Caco-2 (cell line): Measurements from ENCODE around the gene TEAD2. TPM values are rescaled to one million over a fixed set of nuclear protein-coding genes. Genes with fewer than 3 reads are reported as not detected.

Source experiments
- BruUV-seq: library from RNA; stranded (reverse); fragments of 400-500 nt; replicated peaks from 2 replicates; lab custom pipeline; 2021; lab: Mats Ljungman, UMichigan
- CTCF ChIA-PET: fragments of 300-600 bp; sonication (Branson Sonifier 250); formaldehyde crosslinking; loops from one replicate; lab custom pipeline; 2022; ENCODE audit warnings: antibody characterized with exemption; lab: Charles Lee
- POLR2A ChIA-PET: fragments of 300-600 bp; sonication (Branson Sonifier 250); formaldehyde crosslinking; loops from one replicate; lab custom pipeline; 2022; ENCODE audit warnings: antibody characterized with exemption; lab: Charles Lee
- DNase-seq, 2 experiments: peaks; one replicate each; pipeline versions ENCODE4 v3.0.0 to v3.0.0-alpha.2; 2020 to 2022
- H3K27me3 ChIP-seq: replicated peaks from 2 replicates; pipeline ENCODE4 v1.6.0; 2011; ENCODE audit warnings: low read length; ENCODE audit not compliant: control insufficient read depth, insufficient read depth
- H3K36me3 ChIP-seq: 2 replicates; pipeline ENCODE4 v1.5.1; 2011; ENCODE audit warnings: low read length; ENCODE audit not compliant: control insufficient read depth, insufficient read depth
- H3K4me1 ChIP-seq: fragments of 250-450 bp; sonication (Bioruptor Pico); 2 replicates; pipeline ENCODE4 v1.5.1; 2020; ENCODE audit warnings: mild to moderate bottlenecking
- H3K4me3 ChIP-seq: 2 replicates; pipeline ENCODE4 v1.5.1; 2011; ENCODE audit warnings: low read depth, mild to moderate bottlenecking, control low read depth, low read length
- H3K9me3 ChIP-seq: fragments of 250-450 bp; sonication (Bioruptor Pico); 2 replicates; pipeline ENCODE4 v1.5.1; 2020; ENCODE audit warnings: mild to moderate bottlenecking, moderate library complexity
- H3K27ac Mint-ChIP-seq: one replicate; pipeline ENCODE4 v1.8.0; 2022; ENCODE audit warnings: mixed read lengths; ENCODE audit not compliant: unreplicated experiment
- H3K27me3 Mint-ChIP-seq: one replicate; pipeline ENCODE4 v1.8.0; 2022; ENCODE audit warnings: mixed read lengths; ENCODE audit not compliant: insufficient read depth, unreplicated experiment
- H3K36me3 Mint-ChIP-seq: one replicate; pipeline ENCODE4 v1.8.0; 2022; ENCODE audit warnings: mild to moderate bottlenecking, mixed read lengths; ENCODE audit not compliant: insufficient read depth, unreplicated experiment
- H3K4me1 Mint-ChIP-seq: one replicate; pipeline ENCODE4 v1.8.0; 2022; ENCODE audit warnings: low read depth, mixed read lengths; ENCODE audit not compliant: unreplicated experiment
- H3K4me3 Mint-ChIP-seq: one replicate; pipeline ENCODE4 v1.8.0; 2022; ENCODE audit warnings: mild to moderate bottlenecking, moderate library complexity, mixed read lengths; ENCODE audit not compliant: unreplicated experiment
- H3K9me3 Mint-ChIP-seq: one replicate; pipeline ENCODE4 v1.8.0; 2022; ENCODE audit warnings: mixed read lengths; ENCODE audit not compliant: unreplicated experiment
- intact Hi-C: fragments of 100-400 bp; cut with micrococcal nuclease; formaldehyde crosslinking; loops from one replicate; pipeline ENCODE4 v1.10.0; 2022; ENCODE audit not compliant: unreplicated experiment
- total RNA-seq: library from RNA; stranded (reverse); gene quantifications from 2 replicates; pipeline ENCODE4 v1.2.3, GENCODE V29; 2022
- TF ChIP-seq, protein P1 (sequence below), 2 experiments: fragments of 200-600 bp in 1 of 2; IDR thresholded peaks; 1 replicate in 1 of 2; 2 replicates in 1 of 2; pipeline versions ENCODE4 v1.5.1 to v1.8.0; 2011 to 2022; ENCODE audit warnings: antibody characterized with exemption in 1 of 2, control low read depth in 1 of 2, inconsistent platforms in 1 of 2, low read depth in 1 of 2, low read length in 1 of 2, mild to moderate bottlenecking in 1 of 2, moderate library complexity in 1 of 2; ENCODE audit not compliant: insufficient read depth in 1 of 2, severe bottlenecking in 1 of 2, unreplicated experiment in 1 of 2

TEAD2 gene
- total RNA-seq, 1 experiment from 2014 or later, result 8.8 TPM

DNA sequence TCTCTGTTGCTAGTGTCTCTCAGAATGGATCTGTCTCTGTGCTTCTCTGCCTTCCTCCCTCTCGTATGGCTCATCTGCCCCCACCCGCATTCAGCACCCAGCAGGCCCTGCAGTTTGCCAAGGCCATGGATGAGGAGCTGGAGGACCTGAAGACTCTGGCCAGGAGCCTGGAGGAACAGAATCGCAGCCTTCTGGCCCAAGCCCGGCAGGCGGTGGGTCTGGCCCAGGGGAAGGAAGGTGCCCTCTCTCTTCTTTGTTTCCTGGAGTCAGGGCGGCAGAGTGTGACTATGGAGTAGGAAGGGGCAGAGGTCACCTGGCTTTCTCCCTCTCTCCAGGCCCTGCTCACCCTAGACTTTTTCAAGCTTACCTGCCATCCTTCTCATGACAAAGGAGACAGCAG lies 36.7 kb upstream of the TEAD2 start:
- no peaks in the 10 kb centered on the region for H3K36me3 Mint-ChIP-seq
- peaks cover 13% of the 10 kb centered on the region for H3K4me1 Mint-ChIP-seq

DNA sequence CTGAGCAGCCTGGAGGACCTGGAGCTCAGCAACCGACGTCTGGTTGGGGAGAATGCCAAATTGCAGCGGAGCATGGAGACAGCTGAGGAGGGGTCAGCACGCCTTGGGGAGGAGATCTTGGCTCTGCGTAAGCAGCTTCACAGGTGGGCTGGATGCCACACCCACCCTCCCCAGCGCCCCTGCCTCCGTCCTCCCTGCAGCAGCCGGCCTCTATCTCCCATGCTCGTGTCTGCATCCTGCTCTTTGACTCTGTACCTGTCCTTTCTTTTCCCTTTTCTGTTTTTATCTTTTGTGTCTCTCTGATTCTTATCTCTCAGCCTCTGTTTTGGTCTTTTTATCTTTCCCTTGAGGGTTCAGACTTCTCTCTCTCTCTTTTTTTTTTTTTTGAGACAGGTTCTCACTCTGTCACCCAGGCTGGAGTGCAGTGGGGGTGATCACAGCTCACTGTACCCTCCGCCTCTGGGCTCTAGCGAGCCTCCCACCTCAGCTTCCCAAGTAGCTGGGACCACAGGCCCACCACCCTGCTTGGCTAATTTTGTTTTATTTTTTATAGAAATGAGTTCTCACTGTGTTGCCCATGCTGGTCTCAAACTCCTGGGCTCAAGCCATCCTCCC lies 35.9 kb upstream of the TEAD2 start:
- ChIA-PET CTCF (interaction anchor here (1.1 kb wide), 1 partner anchor 19 kb away, joined by 3 read pairs; no protein-coding TSS in a partner anchor), POLR2A (no interaction called here)
- DNase-seq, result no peak
- Histone ChIP-seq H3K36me3 (no peaks in the 10 kb centered on the region), H3K4me3 (no peak overlapping the region), H3K4me1 (peaks cover 28% of the 10 kb centered on the region), H3K27me3 (no peaks in the 10 kb centered on the region), H3K9me3 (no peaks in the 10 kb centered on the region)
- H3K36me3 Mint-ChIP-seq, result no peaks in the 10 kb centered on the region
- H3K4me3 Mint-ChIP-seq, result peak overlapping the region; percentile 1
- intact Hi-C loops, result no loop called here
- no peak overlapping the region for H3K27ac Mint-ChIP-seq
- no TSS peak for BruUV-seq
- TF ChIP-seq, protein P1, sequence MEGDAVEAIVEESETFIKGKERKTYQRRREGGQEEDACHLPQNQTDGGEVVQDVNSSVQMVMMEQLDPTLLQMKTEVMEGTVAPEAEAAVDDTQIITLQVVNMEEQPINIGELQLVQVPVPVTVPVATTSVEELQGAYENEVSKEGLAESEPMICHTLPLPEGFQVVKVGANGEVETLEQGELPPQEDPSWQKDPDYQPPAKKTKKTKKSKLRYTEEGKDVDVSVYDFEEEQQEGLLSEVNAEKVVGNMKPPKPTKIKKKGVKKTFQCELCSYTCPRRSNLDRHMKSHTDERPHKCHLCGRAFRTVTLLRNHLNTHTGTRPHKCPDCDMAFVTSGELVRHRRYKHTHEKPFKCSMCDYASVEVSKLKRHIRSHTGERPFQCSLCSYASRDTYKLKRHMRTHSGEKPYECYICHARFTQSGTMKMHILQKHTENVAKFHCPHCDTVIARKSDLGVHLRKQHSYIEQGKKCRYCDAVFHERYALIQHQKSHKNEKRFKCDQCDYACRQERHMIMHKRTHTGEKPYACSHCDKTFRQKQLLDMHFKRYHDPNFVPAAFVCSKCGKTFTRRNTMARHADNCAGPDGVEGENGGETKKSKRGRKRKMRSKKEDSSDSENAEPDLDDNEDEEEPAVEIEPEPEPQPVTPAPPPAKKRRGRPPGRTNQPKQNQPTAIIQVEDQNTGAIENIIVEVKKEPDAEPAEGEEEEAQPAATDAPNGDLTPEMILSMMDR (IDR thresholded peaks at IDR 0.05; ENCODE audit: insufficient read depth in 1 of 2, low read depth in 1 of 2, low read length in 1 of 2, severe bottlenecking in 1 of 2, unreplicated experiment in 1 of 2), result no peak
- peaks cover 13% of the 10 kb centered on the region for H3K4me1 Mint-ChIP-seq
- H3K9me3 Mint-ChIP-seq, result no peaks in the 10 kb centered on the region
- no peaks in the 10 kb centered on the region for H3K27me3 Mint-ChIP-seq

More for the DNA sequence above, 36.7 kb upstream of the TEAD2 start:
- no peaks in the 10 kb centered on the region for H3K36me3 ChIP-seq
- intact Hi-C loops, result no loop called here
- DNase-seq, result no peak
- ChIA-PET POLR2A (no interaction called here), CTCF (no interaction called here)
- no peaks in the 10 kb centered on the region for H3K27me3 ChIP-seq
- no TSS peak for BruUV-seq
- Mint-ChIP-seq H3K4me3 (no peak overlapping the region), H3K27ac (no peak overlapping the region), H3K9me3 (no peaks in the 10 kb centered on the region), H3K27me3 (no peaks in the 10 kb centered on the region)
- no peaks in the 10 kb centered on the region for H3K9me3 ChIP-seq
- H3K4me3 ChIP-seq, result no peak overlapping the region
- H3K4me1 ChIP-seq, result peaks cover 28% of the 10 kb centered on the region
- TF ChIP-seq, protein P1 (IDR thresholded peaks at IDR 0.05; ENCODE audit: insufficient read depth in 1 of 2, low read depth in 1 of 2, low read length in 1 of 2, severe bottlenecking in 1 of 2, unreplicated experiment in 1 of 2), result no peak

DNA sequence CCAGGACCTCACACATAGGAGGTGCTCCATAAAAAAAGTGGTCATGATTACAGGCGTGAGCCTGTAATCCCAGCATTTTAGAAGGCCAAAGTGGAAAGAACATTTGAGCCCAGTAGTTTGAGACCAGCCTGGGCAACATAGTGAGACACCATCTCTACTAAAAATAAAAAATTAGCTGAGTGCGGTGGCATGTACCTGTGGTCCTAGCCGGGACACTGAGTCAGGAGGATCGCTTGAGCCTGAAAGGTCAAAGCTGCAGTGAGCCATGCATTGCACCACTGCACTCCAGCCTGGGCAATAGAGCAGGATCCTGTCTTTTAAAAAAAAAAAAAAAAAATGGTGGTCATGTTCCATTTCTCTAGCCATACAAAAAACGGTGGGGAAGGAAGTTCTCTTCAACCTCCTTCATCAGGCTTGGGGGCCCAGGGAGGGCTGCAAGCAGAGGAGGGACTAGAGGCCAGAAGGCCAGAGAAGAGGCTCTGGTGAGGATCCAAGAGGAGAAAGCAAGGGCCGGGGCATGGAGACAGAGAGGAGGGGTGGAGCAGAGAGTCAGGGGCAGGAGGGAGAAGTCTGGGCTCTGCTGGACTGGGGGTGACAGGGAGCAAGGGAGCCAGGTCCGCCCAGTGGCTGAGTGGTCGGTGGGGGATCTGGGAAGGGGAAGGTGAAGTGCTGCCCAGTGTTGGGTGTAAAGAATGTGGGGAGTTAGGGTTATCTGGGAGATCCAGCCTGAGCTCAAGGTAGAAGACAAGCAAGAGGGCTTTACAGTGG lies 34.7 kb upstream of the TEAD2 start:
- intact Hi-C loops, result no loop called here
- TF ChIP-seq, protein P1 (IDR thresholded peaks at IDR 0.05; ENCODE audit: insufficient read depth in 1 of 2, low read depth in 1 of 2, low read length in 1 of 2, severe bottlenecking in 1 of 2, unreplicated experiment in 1 of 2), result no peak
- H3K4me1 ChIP-seq, result peaks cover 28% of the 10 kb centered on the region
- POLR2A ChIA-PET, result interaction anchor here (0.6 kb wide), 1 partner anchor 1969 kb away, joined by 5 read pairs; no protein-coding TSS in a partner anchor
- BruUV-seq, result no TSS peak
- no peaks in the 10 kb centered on the region for H3K27me3 ChIP-seq
- H3K9me3 ChIP-seq, result no peaks in the 10 kb centered on the region
- Mint-ChIP-seq H3K9me3 (no peaks in the 10 kb centered on the region), H3K27ac (no peak overlapping the region), H3K4me1 (peaks cover 17% of the 10 kb centered on the region), H3K4me3 (no peak overlapping the region), H3K27me3 (peaks cover 2% of the 10 kb centered on the region), H3K36me3 (no peaks in the 10 kb centered on the region)
- no peak overlapping the region for H3K4me3 ChIP-seq
- CTCF ChIA-PET, result interaction anchor here (0.5 kb wide), 1 partner anchor 55 kb away, joined by 5 read pairs; the partner anchor contains the start of gene PIH1D1
- no peaks in the 10 kb centered on the region for H3K36me3 ChIP-seq
- DNase-seq, result no peak
